ENCODE data around the gene ASXL2.
"Not testable (repeated sequence)": the region's sequence is repeated elsewhere in the genome, so short reads cannot be mapped to it uniquely, and the experiment has no call there.

Gene ASXL2

GRCh38 chr2:25878361-25879132 lies at the start of gene ASXL2:
ASXL2 (minus strand) TSS chr2:25878487; CDS start chr2:25878222, 265 bp downstream.
- DNase-seq = peak; percentile 99

- no peak for DNase-seq
These were observed 48.9 kb upstream of the ASXL2 start for GRCh38 chr2:25926984-25927756.

GRCh38 chr2:25922501-25922900 lies 44.2 kb upstream of the ASXL2 start:
- no peak for DNase-seq

GRCh38 chr2:25920786-25921415 lies 42.6 kb upstream of the ASXL2 start:
- DNase-seq = no peak

GRCh38 chr2:25920336-25920735 lies 42.0 kb upstream of the ASXL2 start:
- DNase-seq = no peak

- DNase-seq = no peak
These were observed 39.5 kb upstream of the ASXL2 start for GRCh38 chr2:25917832-25918231.

- DNase-seq = not testable (repeated sequence)
These were observed 39.1 kb upstream of the ASXL2 start for GRCh38 chr2:25917411-25917810.

GRCh38 chr2:25915944-25916772 lies 37.9 kb upstream of the ASXL2 start:
- peak; percentile 25 for DNase-seq

- DNase-seq = not testable (repeated sequence)
These were observed 37.1 kb upstream of the ASXL2 start for GRCh38 chr2:25915411-25915810.

- DNase-seq = not testable (repeated sequence)
These were observed 35.3 kb upstream of the ASXL2 start for GRCh38 chr2:25913696-25913973.

- DNase-seq = no peak
These were observed 34.8 kb upstream of the ASXL2 start for GRCh38 chr2:25912851-25913695.

GRCh38 chr2:25909574-25909973 lies 31.3 kb upstream of the ASXL2 start:
- DNase-seq = not testable (repeated sequence)

GRCh38 chr2:25905126-25905525 lies 26.8 kb upstream of the ASXL2 start:
- DNase-seq = no peak

GRCh38 chr2:25903216-25903776 lies 25.0 kb upstream of the ASXL2 start:
- DNase-seq = no peak

GRCh38 chr2:25899404-25899970 lies 21.2 kb upstream of the ASXL2 start:
- DNase-seq = no peak

- DNase-seq = no peak
These were observed 19.2 kb upstream of the ASXL2 start for GRCh38 chr2:25897506-25897905.

GRCh38 chr2:25896308-25896707 lies 18.0 kb upstream of the ASXL2 start:
- not testable (repeated sequence) for DNase-seq

GRCh38 chr2:25895610-25896009 lies 17.3 kb upstream of the ASXL2 start:
- no peak for DNase-seq

GRCh38 chr2:25895018-25895417 lies 16.7 kb upstream of the ASXL2 start:
- DNase-seq = no peak

- DNase-seq = no peak
These were observed 16.0 kb upstream of the ASXL2 start for GRCh38 chr2:25894135-25894830.

- DNase-seq = no peak
These were observed 13.4 kb upstream of the ASXL2 start for GRCh38 chr2:25891672-25892071.
